Measurements from ENCODE around the gene PRR7. TPM values are rescaled to one million over a fixed set of nuclear protein-coding genes. Genes with fewer than 3 reads are reported as not detected.

PRR7 gene
- total and polyA plus RNA-seq, 2 of the 13 experiments (the other 11 are each of a cell fraction or from before 2014, with no cell fraction given) = 4.8 to 5.0 TPM

GRCh38 chr5:177425801-177426565 lies 20.6 kb upstream of the PRR7 start (continued):
- TF ChIP-seq FUBP1 (CRISPR knock-in tag; IDR thresholded peaks at IDR 0.05; ENCODE audit: borderline replicate concordance) = no peak
- TF ChIP-seq CREB3 (CRISPR knock-in tag; IDR thresholded peaks at IDR 0.05) = 0 out of 2 replicates have a peak, but pooled peaks have one; percentile 24
- peak; percentile 17; the same call in 1 of the 2 replicates for TF ChIP-seq ZBTB43 (CRISPR knock-in tag; conservative IDR thresholded peaks at IDR 0.05)
- 0 out of 2 replicates have a peak, but pooled peaks have one; percentile 72 for TF ChIP-seq KDM2A (CRISPR knock-in tag; IDR thresholded peaks at IDR 0.05; ENCODE audit: borderline replicate concordance, low read depth)
- TF ChIP-seq MAX (IDR thresholded peaks at IDR 0.05) = peak; percentile 74; the same call in 1 of the 2 replicates
- peak; percentile 41; the same call in 1 of the 2 replicates for TF ChIP-seq ARHGAP35 (CRISPR knock-in tag; IDR thresholded peaks at IDR 0.05; ENCODE audit: borderline replicate concordance)
- peak; percentile 52 for TF ChIP-seq MYPOP (CRISPR knock-in tag; IDR thresholded peaks at IDR 0.05)
- no peak for TF ChIP-seq ZNF546 (CRISPR knock-in tag; conservative IDR thresholded peaks at IDR 0.05)
- 0 out of 2 replicates have a peak, but pooled peaks have one; percentile 34 for TF ChIP-seq ZNF333 (CRISPR knock-in tag; IDR thresholded peaks at IDR 0.05; ENCODE audit: borderline replicate concordance)
- TF ChIP-seq ZNF550 (CRISPR knock-in tag; IDR thresholded peaks at IDR 0.05; ENCODE audit: borderline replicate concordance) = no peak
- TF ChIP-seq ZNF543 (CRISPR knock-in tag; IDR thresholded peaks at IDR 0.05) = no peak; the same call in 1 of the 2 replicates
- no peak for TF ChIP-seq ATF7-NPFF (CRISPR knock-in tag; IDR thresholded peaks at IDR 0.05; ENCODE audit: low read depth)
- 0 out of 2 replicates have a peak, but pooled peaks have one; percentile 31 for TF ChIP-seq IKZF5 (CRISPR knock-in tag; IDR thresholded peaks at IDR 0.05)
- TF ChIP-seq HINFP (CRISPR knock-in tag; IDR thresholded peaks at IDR 0.05; ENCODE audit: low read depth) = no peak
- no peak for TF ChIP-seq ZNF782 (CRISPR knock-in tag; IDR thresholded peaks at IDR 0.05; ENCODE audit: borderline replicate concordance)
- TF ChIP-seq GMEB2 (CRISPR knock-in tag; IDR thresholded peaks at IDR 0.05; ENCODE audit: low read depth) = no peak
- peak; percentile 62; the same call in 1 of the 2 replicates for TF ChIP-seq KDM5A (IDR thresholded peaks at IDR 0.05; ENCODE audit: borderline replicate concordance, low read length)

Measured in HepG2 (cell line).